K562 (cell line): ENCODE results near the gene FAM167B. TPM values are rescaled to one million over a fixed set of nuclear protein-coding genes. Genes with fewer than 3 reads are reported as not detected.

Source experiments
- ATAC-seq: fragments of 200-7000 bp; cut with Tn5 transposase; 3 replicates; pipeline ENCODE4 v1.9.1; 2020; ENCODE audit warnings: moderate library complexity
- BruUV-seq: library from RNA; stranded (reverse); fragments of 400-500 nt; replicated peaks from 2 replicates; lab custom pipeline; 2021; lab: Mats Ljungman, UMichigan
- CTCF ChIA-PET: fragments of 300-600 bp; formaldehyde crosslinking; extraction: SDS; loops from one replicate; lab custom pipeline; 2021; ENCODE audit warnings: low intra/inter-chr PET ratio; lab: Yijun Ruan, JAX
- POLR2A ChIA-PET: fragments of 300-600, 350-650 bp; sonication (Branson Sonifier 250); formaldehyde crosslinking; extraction: SDS; loops from one replicate; lab custom pipeline; 2021; ENCODE audit warnings: antibody characterized with exemption, inconsistent platforms; lab: Yijun Ruan, JAX
- DNase-seq, 4 experiments: peaks; one replicate each; pipeline versions ENCODE4 v3.0.0 to v3.0.0-alpha.2; 2011 to 2018; ENCODE audit warnings: low spot score in 3 of 4, mixed read lengths in 3 of 4; ENCODE audit errors: extremely low read depth in 1 of 4
- FAIRE-seq: peaks from 2 replicates; lab custom pipeline; 2011; peaks lifted over from hg19 to GRCh38; lab: Jason Lieb, UNC
- H2AFZ ChIP-seq: 2 replicates; pipeline ENCODE4 v1.6.0; 2011; ENCODE audit warnings: low read depth, low read length, control low read depth, inconsistent platforms
- H3K27ac ChIP-seq: fragments of 200-600 bp; 3 replicates; pipeline ENCODE4 v1.8.0; 2011; ENCODE audit warnings: low read depth, mild to moderate bottlenecking, control low read depth, inconsistent platforms, low read length, moderate library complexity, mixed read lengths; ENCODE audit errors: extremely low read depth
- H3K27me3 ChIP-seq, 2 experiments: fragments of 300-600 bp in 1 of 2; 2 replicates in 1 of 2; 3 replicates in 1 of 2; pipeline versions ENCODE4 v1.6.0 to v1.8.0; 2011; ENCODE audit warnings: inconsistent platforms in 2 of 2, low read length in 2 of 2, mild to moderate bottlenecking in 1 of 2, mixed read lengths in 1 of 2, moderate library complexity in 1 of 2; ENCODE audit not compliant: control insufficient read depth in 2 of 2, insufficient read depth in 2 of 2
- H3K36me3 ChIP-seq: fragments of 300-600 bp; 3 replicates; pipeline ENCODE4 v1.8.0; 2011; ENCODE audit warnings: mild to moderate bottlenecking, low read length, inconsistent platforms; ENCODE audit not compliant: control insufficient read depth, insufficient read depth
- H3K4me1 ChIP-seq, 2 experiments: fragments of 200-600 bp in 1 of 2; replicated peaks in 1 of 2; 2 replicates in 1 of 2; 3 replicates in 1 of 2; pipeline versions ENCODE4 v1.5.1 to v1.8.0; 2011; ENCODE audit warnings: inconsistent platforms in 2 of 2, low read length in 2 of 2, mild to moderate bottlenecking in 1 of 2, mixed read lengths in 1 of 2, moderate library complexity in 1 of 2; ENCODE audit not compliant: control insufficient read depth in 2 of 2, insufficient read depth in 2 of 2
- H3K4me2 ChIP-seq: 2 replicates; pipeline ENCODE4 v1.6.1; 2011; ENCODE audit warnings: low read length, control low read depth, inconsistent platforms, mixed read lengths; ENCODE audit not compliant: insufficient read depth
- H3K4me3 ChIP-seq: fragments of 200-600 bp; sonication (generic), shearing (Covaris generic); 2 replicates; pipeline ENCODE4 v1.5.1; 2016; ENCODE audit warnings: control low read depth, inconsistent platforms
- H3K79me2 ChIP-seq: fragments of 200-600 bp; 3 replicates; pipeline ENCODE4 v1.8.0; 2011; ENCODE audit warnings: low read length, inconsistent platforms; ENCODE audit not compliant: control insufficient read depth, insufficient read depth
- H3K9ac ChIP-seq, 2 experiments: 2 replicates each; pipeline versions ENCODE4 v1.6.0 to v1.6.1; 2011; ENCODE audit warnings: low read depth in 2 of 2, low read length in 2 of 2, control low read depth in 1 of 2, inconsistent platforms in 1 of 2, mild to moderate bottlenecking in 1 of 2, mixed read lengths in 1 of 2; ENCODE audit not compliant: insufficient read depth in 1 of 2
- H3K9me1 ChIP-seq: one replicate; pipeline ENCODE4 v1.6.0; 2011; ENCODE audit warnings: inconsistent platforms, mild to moderate bottlenecking, low read length, moderate library complexity; ENCODE audit not compliant: control insufficient read depth, insufficient read depth
- H3K9me3 ChIP-seq: replicated peaks from 2 replicates; pipeline ENCODE4 v1.5.1; 2011; ENCODE audit warnings: low read depth, low read length, inconsistent platforms; ENCODE audit not compliant: control insufficient read depth, insufficient read depth
- H4K20me1 ChIP-seq: replicated peaks from 2 replicates; pipeline ENCODE4 v1.6.1; 2011; ENCODE audit warnings: low read length, inconsistent platforms, mixed read lengths; ENCODE audit not compliant: control insufficient read depth, insufficient read depth
- ATF4 ChIP-seq: fragments of 450-650 bp; formaldehyde crosslinking; IDR thresholded peaks from 2 replicates; pipeline ENCODE4 v1.4.0; 2022; ENCODE audit warnings: mild to moderate bottlenecking, moderate library complexity
- BCL6 ChIP-seq: fragments of 250-450 bp; sonication (Bioruptor Pico); IDR thresholded peaks from 2 replicates; pipeline ENCODE4 v1.4.0; 2020
- CHD4 ChIP-seq: fragments of 200-600 bp; sonication (generic); IDR thresholded peaks from 3 replicates; pipeline ENCODE4 v1.6.1; 2012; ENCODE audit warnings: low read depth, mild to moderate bottlenecking, mixed read lengths, low read length, inconsistent platforms; ENCODE audit not compliant: insufficient read depth, insufficient replicate concordance, poor library complexity, severe bottlenecking
- GTF3C2 ChIP-seq: IDR thresholded peaks from 3 replicates; pipeline ENCODE4 v1.6.1; 2011; ENCODE audit warnings: borderline replicate concordance, mild to moderate bottlenecking, moderate library complexity; ENCODE audit not compliant: insufficient read length; ENCODE audit errors: extremely low read depth
- HBP1 ChIP-seq: fragments of 450-650 bp; formaldehyde crosslinking; IDR thresholded peaks from 2 replicates; pipeline ENCODE4 v1.4.0; 2022; ENCODE audit warnings: missing genetic modification characterization
- HMG20B ChIP-seq: fragments of 250-450 bp; sonication (Bioruptor Pico); IDR thresholded peaks from 2 replicates; pipeline ENCODE4 v1.5.0; 2021; ENCODE audit warnings: mild to moderate bottlenecking
- IFI16 ChIP-seq: fragments of 250-450 bp; sonication (Bioruptor Pico); IDR thresholded peaks from 2 replicates; pipeline ENCODE4 v2.1.2; 2022; ENCODE audit warnings: mild to moderate bottlenecking, inconsistent platforms
- NUFIP1 ChIP-seq: fragments of 450-650 bp; IDR thresholded peaks from 2 replicates; pipeline ENCODE4 v1.6.1; 2018; ENCODE audit not compliant: partially characterized antibody
- RAD51 ChIP-seq: fragments of 450-650 bp; IDR thresholded peaks from 2 replicates; pipeline ENCODE4 v1.7.1; 2016; ENCODE audit warnings: low read depth, mild to moderate bottlenecking, borderline replicate concordance
- RBM17 ChIP-seq: fragments of 200-400 bp; formaldehyde crosslinking; IDR thresholded peaks from 2 replicates; pipeline ENCODE4 v1.6.1; 2017; ENCODE audit warnings: low read depth, mild to moderate bottlenecking, low read length, borderline replicate concordance
- SOX6 ChIP-seq: fragments of 450-650 bp; IDR thresholded peaks from 2 replicates; pipeline ENCODE4 v1.6.1; 2014; ENCODE audit warnings: mild to moderate bottlenecking
- TCF15 ChIP-seq: fragments of 250-450 bp; sonication (Bioruptor Pico); IDR thresholded peaks from 2 replicates; pipeline ENCODE4 v1.8.0; 2022; ENCODE audit warnings: moderate library complexity, mild to moderate bottlenecking, inconsistent platforms
- ZFP30 ChIP-seq: fragments of 250-450 bp; sonication (Bioruptor Pico); IDR thresholded peaks from 2 replicates; pipeline ENCODE4 v1.8.0; 2022; ENCODE audit warnings: moderate library complexity, mild to moderate bottlenecking, inconsistent platforms, borderline replicate concordance
- WGBS: fragments of 100-300 bp; shearing (Covaris generic); methylation state at CpG from one replicate; pipeline ENCODE4 v1.1.6; 2016; ENCODE audit warnings: low coverage, mixed read lengths; ENCODE audit not compliant: insufficient coverage; ENCODE audit errors: missing lambda C conversion rate; 5-methylcytosine and 5-hydroxymethylcytosine counted together
- in situ Hi-C: fragments of 300-500 bp; cut with MboI; formaldehyde crosslinking; loops from 4 replicates; pipeline ENCODE4 v1.15.0; 2018; ENCODE audit warnings: inconsistent platforms, mixed read lengths
- intact Hi-C: fragments of 100-400 bp; cut with micrococcal nuclease; formaldehyde crosslinking; loops from 2 replicates; pipeline ENCODE4 v1.14.2; 2022
- polyA plus RNA-seq, 8 experiments: library from polyadenylated mRNA; depleted of rRNA in 4 of 8; stranded (reverse) in 5 of 8; unstranded in 3 of 8; fragments of >200 nt; fragmentation: Nextera tagmentation in 2 of 8; fragmentation: Illumina TruSeq in 1 of 8; extraction: Ambion mirVana in 2 of 8; extraction: Trizol in 1 of 8; gene quantifications; 2 replicates each; pipeline versions ENCODE4 v1.2.1 to v1.2.3, GENCODE V29; 2011 to 2014; ENCODE audit warnings: inconsistent platforms in 1 of 8, missing spikeins in 1 of 8
- total RNA-seq, 7 experiments: library from RNA; depleted of rRNA in 6 of 7; stranded (reverse); fragments of >200 nt in 6 of 7; fragmentation: Illumina TruSeq in 2 of 7; extraction: Trizol in 2 of 7; gene quantifications; 2 replicates each; pipeline versions ENCODE4 v1.2.1 to v1.2.3, GENCODE V29; 2011 to 2021; ENCODE audit warnings: low replicate concordance in 1 of 7

Gene FAM167B
- total and polyA plus RNA-seq, 9 of the 15 experiments (the other 6 are each of a cell fraction or from before 2014, with no cell fraction given): not detected

- Histone ChIP-seq H3K4me3 (peak within 1 kb of the TSS; percentile 80), H3K79me2 (peaks cover 49% of the 10 kb centered on the region), H2AFZ (peak within 1 kb of the TSS; percentile 90), H3K9ac (peak within 1 kb of the TSS; percentile 94 to 96), H3K27ac (peak within 1 kb of the TSS; percentile 90), H3K27me3 (no peaks in the 10 kb centered on the region), H3K9me1 (no peaks in the 10 kb centered on the region), H3K36me3 (peaks cover 50% of the 10 kb centered on the region), H3K4me1 (peaks cover 19 to 22% of the 10 kb centered on the region in 2 experiments; a peak in 4 of 5 replicates), H3K4me2 (peak within 1 kb of the TSS; percentile 98), H4K20me1 (no peaks in the 10 kb centered on the region), H3K9me3 (no peaks in the 10 kb centered on the region)
- DNase-seq (peak; percentile 93 to 98 (median 96)), ATAC-seq (peak; percentile 95), FAIRE-seq (peak; percentile 94)
- CTCF ChIA-PET: no interaction called here
- in situ Hi-C loops: no loop called here
- intact Hi-C loops: loop anchor here (2.0 kb wide), 1 partner anchor 95 kb away; no protein-coding TSS in a partner anchor
- TSS peak; percentile 70 for BruUV-seq
- POLR2A ChIA-PET: interaction anchor here (0.7 to 1.9 kb wide), 3 partner anchors 11 to 43 kb away, joined by 3 to 14 read pairs (median 3); partner anchors contain the start of genes DCDC2B and TXLNA
- under 1% methylated on average over 46 of the region's 46 CpGs for WGBS
- no peak for TF ChIP-seq IFI16 (CRISPR knock-in tag)
- no peak for TF ChIP-seq CHD4
- TF ChIP-seq GTF3C2: no peak
- TF ChIP-seq SOX6: no peak
- no peak for TF ChIP-seq NUFIP1
- no peak for TF ChIP-seq RAD51
- no peak for TF ChIP-seq HMG20B
- TF ChIP-seq ATF4: no peak
- peak; percentile 67; the same call in 1 of the 2 replicates for TF ChIP-seq HBP1 (CRISPR knock-in tag)
- no peak for TF ChIP-seq BCL6 (CRISPR knock-in tag)
- TF ChIP-seq ZFP30 (CRISPR knock-in tag): no peak
- no peak for TF ChIP-seq RBM17
- TF ChIP-seq TCF15 (CRISPR knock-in tag): no peak
Measured at GRCh38 chr1:32221980-32222755, 24.9 kb upstream of the FAM167B start, which contains the start of the genes EIF3I and TMEM234. EIF3I (plus strand) TSS chr1:32222407; CDS start chr1:32222442, 35 bp downstream. TMEM234 (minus strand) TSS chr1:32222353; CDS start chr1:32222322, 31 bp downstream.
